Measurements from ENCODE around the gene ATOH8.

DNA sequence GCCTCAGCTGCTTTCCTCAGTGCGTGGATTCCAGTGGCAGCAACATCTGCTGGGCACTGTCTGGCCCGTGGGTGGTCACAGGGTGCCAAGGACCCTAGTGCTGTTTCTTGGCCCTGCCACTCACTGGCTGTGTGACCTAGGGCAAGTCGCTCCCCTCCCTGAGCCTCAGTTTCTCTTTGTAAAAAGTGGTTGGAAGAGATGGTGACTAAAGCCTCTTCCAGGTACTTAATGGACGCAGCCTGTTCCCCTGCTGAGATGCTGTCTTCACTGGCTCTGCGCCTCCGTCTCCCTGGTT, 42.2 kb downstream of the ATOH8 start:
- TF ChIP-seq, protein P1, sequence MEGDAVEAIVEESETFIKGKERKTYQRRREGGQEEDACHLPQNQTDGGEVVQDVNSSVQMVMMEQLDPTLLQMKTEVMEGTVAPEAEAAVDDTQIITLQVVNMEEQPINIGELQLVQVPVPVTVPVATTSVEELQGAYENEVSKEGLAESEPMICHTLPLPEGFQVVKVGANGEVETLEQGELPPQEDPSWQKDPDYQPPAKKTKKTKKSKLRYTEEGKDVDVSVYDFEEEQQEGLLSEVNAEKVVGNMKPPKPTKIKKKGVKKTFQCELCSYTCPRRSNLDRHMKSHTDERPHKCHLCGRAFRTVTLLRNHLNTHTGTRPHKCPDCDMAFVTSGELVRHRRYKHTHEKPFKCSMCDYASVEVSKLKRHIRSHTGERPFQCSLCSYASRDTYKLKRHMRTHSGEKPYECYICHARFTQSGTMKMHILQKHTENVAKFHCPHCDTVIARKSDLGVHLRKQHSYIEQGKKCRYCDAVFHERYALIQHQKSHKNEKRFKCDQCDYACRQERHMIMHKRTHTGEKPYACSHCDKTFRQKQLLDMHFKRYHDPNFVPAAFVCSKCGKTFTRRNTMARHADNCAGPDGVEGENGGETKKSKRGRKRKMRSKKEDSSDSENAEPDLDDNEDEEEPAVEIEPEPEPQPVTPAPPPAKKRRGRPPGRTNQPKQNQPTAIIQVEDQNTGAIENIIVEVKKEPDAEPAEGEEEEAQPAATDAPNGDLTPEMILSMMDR (conservative IDR thresholded peaks at IDR 0.05; ENCODE audit: low read length): no peak
- TF ChIP-seq EZH2phosphoT487 (IDR thresholded peaks at IDR 0.05; ENCODE audit: borderline replicate concordance, low read depth, low read length): no peak
